Sigmoid colon (tissue), 4 donors: ENCODE data around the gene ZBTB9.

Experiments used
- EP300 ChIP-seq, 4 donors: sonication (generic); formaldehyde crosslinking; IDR thresholded peaks; one replicate each; pipeline ENCODE4 v1.6.1; 2017; ENCODE audit warnings: antibody characterized with exemption in 4 of 4
- POLR2A ChIP-seq, 2 donors: fragments of 450-650 bp; IDR thresholded peaks; one replicate each; pipeline ENCODE4 v1.6.1; 2016; ENCODE audit warnings: antibody characterized with exemption in 2 of 2, mild to moderate bottlenecking in 2 of 2, moderate library complexity in 2 of 2
- POLR2AphosphoS5 ChIP-seq, 4 donors: sonication (generic); formaldehyde crosslinking; IDR thresholded peaks; one replicate each; pipeline ENCODE4 v1.6.1; 2017; ENCODE audit warnings: antibody characterized with exemption in 4 of 4
- TF ChIP-seq, protein P1 (sequence below), 4 experiments: fragments of 450-650 bp in 3 of 4; fragments of 200-600 bp in 1 of 4; IDR thresholded peaks; one replicate each; pipeline ENCODE4 v1.5.1; 2016 to 2019; ENCODE audit warnings: antibody characterized with exemption in 4 of 4, mild to moderate bottlenecking in 3 of 4, moderate library complexity in 2 of 4

DNA sequence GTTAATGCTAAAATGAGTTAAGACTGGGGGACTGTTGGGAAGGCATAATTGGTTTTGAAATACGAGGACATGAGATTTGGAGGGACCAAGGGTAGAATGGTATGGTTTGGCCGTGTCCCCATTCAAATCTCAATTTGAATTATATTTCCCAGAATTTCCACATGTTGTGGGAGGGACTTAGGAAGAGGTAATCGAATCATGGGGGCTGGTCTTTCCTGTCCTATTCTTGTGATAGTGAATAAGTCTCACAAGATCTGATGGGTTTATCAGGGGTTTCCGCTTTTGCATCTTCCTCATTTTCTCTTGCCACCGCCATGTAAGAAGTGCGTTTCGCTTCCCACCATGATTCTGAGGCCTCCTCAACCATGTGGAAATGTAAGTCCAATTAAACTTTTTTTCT, 12.7 kb downstream of the ZBTB9 start:
- TF ChIP-seq, protein P1, sequence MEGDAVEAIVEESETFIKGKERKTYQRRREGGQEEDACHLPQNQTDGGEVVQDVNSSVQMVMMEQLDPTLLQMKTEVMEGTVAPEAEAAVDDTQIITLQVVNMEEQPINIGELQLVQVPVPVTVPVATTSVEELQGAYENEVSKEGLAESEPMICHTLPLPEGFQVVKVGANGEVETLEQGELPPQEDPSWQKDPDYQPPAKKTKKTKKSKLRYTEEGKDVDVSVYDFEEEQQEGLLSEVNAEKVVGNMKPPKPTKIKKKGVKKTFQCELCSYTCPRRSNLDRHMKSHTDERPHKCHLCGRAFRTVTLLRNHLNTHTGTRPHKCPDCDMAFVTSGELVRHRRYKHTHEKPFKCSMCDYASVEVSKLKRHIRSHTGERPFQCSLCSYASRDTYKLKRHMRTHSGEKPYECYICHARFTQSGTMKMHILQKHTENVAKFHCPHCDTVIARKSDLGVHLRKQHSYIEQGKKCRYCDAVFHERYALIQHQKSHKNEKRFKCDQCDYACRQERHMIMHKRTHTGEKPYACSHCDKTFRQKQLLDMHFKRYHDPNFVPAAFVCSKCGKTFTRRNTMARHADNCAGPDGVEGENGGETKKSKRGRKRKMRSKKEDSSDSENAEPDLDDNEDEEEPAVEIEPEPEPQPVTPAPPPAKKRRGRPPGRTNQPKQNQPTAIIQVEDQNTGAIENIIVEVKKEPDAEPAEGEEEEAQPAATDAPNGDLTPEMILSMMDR (IDR thresholded peaks at IDR 0.05), result no peak
- TF ChIP-seq EP300 (IDR thresholded peaks at IDR 0.05), result no peak
- no peak for TF ChIP-seq POLR2A (IDR thresholded peaks at IDR 0.05)
- no peak for TF ChIP-seq POLR2AphosphoS5 (IDR thresholded peaks at IDR 0.05)
